Endodermal cell (in vitro differentiated cells): ENCODE measurements around the gene MALRD1. TPM values are rescaled to one million over a fixed set of nuclear protein-coding genes. Genes with fewer than 3 reads are reported as not detected.

ENCODE experiments used
- DNase-seq: peaks from one replicate; pipeline ENCODE4 v3.0.0-alpha.2; 2017
- H3K27ac ChIP-seq: 2 replicates; pipeline ENCODE4 v1.5.1; 2013; ENCODE audit warnings: mild to moderate bottlenecking, low read depth, low read length, moderate library complexity
- H3K27me3 ChIP-seq: 2 replicates; pipeline ENCODE4 v1.6.1; 2013; ENCODE audit warnings: mild to moderate bottlenecking, low read length, moderate library complexity; ENCODE audit not compliant: insufficient read depth, control insufficient read depth, poor library complexity, severe bottlenecking
- H3K36me3 ChIP-seq: 2 replicates; pipeline ENCODE4 v1.7.0; 2013; ENCODE audit warnings: mild to moderate bottlenecking, low read length, moderate library complexity; ENCODE audit not compliant: control insufficient read depth, insufficient read depth
- H3K4me1 ChIP-seq: one replicate; pipeline ENCODE4 v1.7.0; 2013; ENCODE audit warnings: low read length; ENCODE audit not compliant: control insufficient read depth, insufficient read depth
- H3K4me3 ChIP-seq: 2 replicates; pipeline ENCODE4 v1.5.1; 2013; ENCODE audit warnings: mild to moderate bottlenecking, low read length, moderate library complexity
- H3K9ac ChIP-seq: 2 replicates; pipeline ENCODE4 v1.6.1; 2013; ENCODE audit warnings: mild to moderate bottlenecking, low read length, moderate library complexity; ENCODE audit not compliant: poor library complexity, severe bottlenecking; ENCODE audit errors: extremely low read depth
- H3K9me3 ChIP-seq: 2 replicates; pipeline ENCODE4 v1.6.1; 2013; ENCODE audit warnings: mild to moderate bottlenecking, low read length, moderate library complexity; ENCODE audit not compliant: control insufficient read depth
- H3K27ac Mint-ChIP-seq: 2 replicates; pipeline ENCODE4 v1.8.0; 2020; ENCODE audit warnings: mixed read lengths
- H3K27me3 Mint-ChIP-seq: 2 replicates; pipeline ENCODE4 v1.8.0; 2021; ENCODE audit warnings: mild to moderate bottlenecking, mixed read lengths; ENCODE audit not compliant: insufficient read depth
- H3K36me3 Mint-ChIP-seq: 2 replicates; pipeline ENCODE4 v1.8.0; 2020; ENCODE audit warnings: low read depth, mixed read lengths
- H3K4me1 Mint-ChIP-seq: 2 replicates; pipeline ENCODE4 v1.8.0; 2020; ENCODE audit warnings: mixed read lengths
- H3K4me3 Mint-ChIP-seq: 2 replicates; pipeline ENCODE4 v1.8.0; 2020; ENCODE audit warnings: mild to moderate bottlenecking, moderate library complexity, mixed read lengths
- H3K9me3 Mint-ChIP-seq: 2 replicates; pipeline ENCODE4 v1.8.0; 2020; ENCODE audit warnings: mild to moderate bottlenecking, mixed read lengths
- CTCF ChIP-seq: fragments of 200-600 bp; sonication (generic); conservative IDR thresholded peaks from 2 replicates; pipeline ENCODE4 v1.5.0; 2021; ENCODE audit warnings: antibody characterized with exemption, mild to moderate bottlenecking
- WGBS, 2 experiments: methylation state at CpG; one replicate each; pipeline versions ENCODE4 v1.1.5 to v1.1.7; 2013; ENCODE audit warnings: missing lambda C conversion rate in 2 of 2, mixed read lengths in 1 of 2; ENCODE audit not compliant: insufficient coverage in 1 of 2, insufficient read length in 1 of 2; 5-methylcytosine and 5-hydroxymethylcytosine counted together
- total RNA-seq, 2 donors: library from RNA; stranded (reverse); fragmentation: NEBNext Ultra II Directional in 1 of 2; extraction: Animal tissue kit (Norgen Biotek cat#: 25700) in 1 of 2; gene quantifications; 2 replicates in 1 of 2; 3 replicates in 1 of 2; pipeline ENCODE4 v1.2.1, GENCODE V29; 2021

The MALRD1 gene
- total RNA-seq, 2 donors from 2014 or later = 0.64 to 1.5 TPM

- 89 to 100% methylated on average over 1 to 3 of the region's 3 CpGs for whole genome bisulfite sequencing, 2 experiments
- no peak overlapping the region for H3K4me3 Mint-ChIP-seq
- Histone ChIP-seq H3K9me3 (no peaks in the 10 kb centered on the region), H3K27me3 (no peaks in the 10 kb centered on the region), H3K9ac (no peak overlapping the region), H3K4me3 (no peak overlapping the region), H3K36me3 (no peaks in the 10 kb centered on the region), H3K4me1 (no peaks in the 10 kb centered on the region), H3K27ac (no peak overlapping the region)
- no peak for TF ChIP-seq CTCF
- no peaks in the 10 kb centered on the region for H3K27me3 Mint-ChIP-seq
- H3K36me3 Mint-ChIP-seq = no peaks in the 10 kb centered on the region
- H3K27ac Mint-ChIP-seq = no peak overlapping the region
- DNase-seq = no peak
- no peaks in the 10 kb centered on the region for H3K4me1 Mint-ChIP-seq
- H3K9me3 Mint-ChIP-seq = no peaks in the 10 kb centered on the region
Measured at GRCh38 chr10:19658131-19658530, 609.5 kb downstream of the MALRD1 start.

GRCh38 chr10:19658622-19659233, 610.1 kb downstream of the MALRD1 start:
- Histone ChIP-seq H3K27ac (no peak overlapping the region), H3K36me3 (no peaks in the 10 kb centered on the region), H3K9me3 (no peaks in the 10 kb centered on the region), H3K4me3 (no peak overlapping the region), H3K4me1 (no peaks in the 10 kb centered on the region), H3K9ac (no peak overlapping the region), H3K27me3 (no peaks in the 10 kb centered on the region)
- 76 to 86% methylated on average over 2 to 5 of the region's 5 CpGs for WGBS, 2 experiments
- Mint-ChIP-seq H3K36me3 (no peaks in the 10 kb centered on the region), H3K4me1 (no peaks in the 10 kb centered on the region), H3K27me3 (no peaks in the 10 kb centered on the region), H3K27ac (no peak overlapping the region), H3K9me3 (no peaks in the 10 kb centered on the region), H3K4me3 (no peak overlapping the region)
- no peak for TF ChIP-seq CTCF
- DNase-seq = no peak

- Histone ChIP-seq H3K4me1 (no peaks in the 10 kb centered on the region), H3K36me3 (no peaks in the 10 kb centered on the region), H3K27me3 (no peaks in the 10 kb centered on the region), H3K9ac (no peak overlapping the region), H3K27ac (no peak overlapping the region), H3K9me3 (no peaks in the 10 kb centered on the region), H3K4me3 (no peak overlapping the region)
- WGBS, 2 experiments = 90 to 94% methylated on average over 2 to 4 of the region's 4 CpGs
- H3K36me3 Mint-ChIP-seq = no peaks in the 10 kb centered on the region
- no peak for TF ChIP-seq CTCF
- H3K4me3 Mint-ChIP-seq = no peak overlapping the region
- no peaks in the 10 kb centered on the region for H3K4me1 Mint-ChIP-seq
- H3K27ac Mint-ChIP-seq = no peak overlapping the region
- no peaks in the 10 kb centered on the region for H3K27me3 Mint-ChIP-seq
- H3K9me3 Mint-ChIP-seq = no peaks in the 10 kb centered on the region
- DNase-seq = no peak
Measured at GRCh38 chr10:19659920-19660655, 611.5 kb downstream of the MALRD1 start.
